Measurements from ENCODE around the gene BLNK.

- TF ChIP-seq CTCF (IDR thresholded peaks at IDR 0.05) (no peak), POLR2A (IDR thresholded peaks at IDR 0.05) (no peak)
Observed at GRCh38 chr10:96268341-96268909, 2.9 kb downstream of the BLNK start.
